LHCN-M2 (cell line): Measurements from ENCODE around the gene SLC10A3. TPM values are rescaled to one million over a fixed set of nuclear protein-coding genes. Genes with fewer than 3 reads are reported as not detected.

ENCODE experiments used
- DNase-seq: peaks from one replicate; pipeline ENCODE4 v3.0.0-alpha.2; 2012; ENCODE audit warnings: low read depth
- total RNA-seq: library from RNA; depleted of rRNA; stranded (reverse); fragments of >200 nt; gene quantifications from 2 replicates; pipeline ENCODE4 v1.2.3, GENCODE V29; 2014

Gene SLC10A3
- total RNA-seq, 1 experiment from 2014 or later, result 48.8 TPM

DNA sequence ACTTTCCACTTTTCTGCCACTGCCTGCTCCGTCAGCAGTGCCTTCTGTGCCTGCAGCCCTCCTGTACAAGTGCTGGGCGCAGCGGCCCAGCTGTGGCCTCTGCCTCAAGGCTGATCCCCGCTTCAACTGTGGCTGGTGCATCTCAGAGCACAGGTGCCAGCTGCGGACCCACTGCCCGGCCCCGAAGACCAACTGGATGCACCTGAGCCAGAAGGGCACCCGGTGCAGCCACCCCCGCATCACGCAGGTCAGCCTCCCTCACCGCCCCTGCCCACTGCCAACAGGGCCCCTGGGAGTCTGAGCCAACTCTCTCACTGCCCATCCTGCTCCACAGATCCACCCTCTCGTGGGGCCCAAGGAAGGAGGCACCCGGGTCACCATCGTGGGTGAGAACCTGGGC, 24.8 kb downstream of the SLC10A3 start:
- DNase-seq, result no peak

DNA sequence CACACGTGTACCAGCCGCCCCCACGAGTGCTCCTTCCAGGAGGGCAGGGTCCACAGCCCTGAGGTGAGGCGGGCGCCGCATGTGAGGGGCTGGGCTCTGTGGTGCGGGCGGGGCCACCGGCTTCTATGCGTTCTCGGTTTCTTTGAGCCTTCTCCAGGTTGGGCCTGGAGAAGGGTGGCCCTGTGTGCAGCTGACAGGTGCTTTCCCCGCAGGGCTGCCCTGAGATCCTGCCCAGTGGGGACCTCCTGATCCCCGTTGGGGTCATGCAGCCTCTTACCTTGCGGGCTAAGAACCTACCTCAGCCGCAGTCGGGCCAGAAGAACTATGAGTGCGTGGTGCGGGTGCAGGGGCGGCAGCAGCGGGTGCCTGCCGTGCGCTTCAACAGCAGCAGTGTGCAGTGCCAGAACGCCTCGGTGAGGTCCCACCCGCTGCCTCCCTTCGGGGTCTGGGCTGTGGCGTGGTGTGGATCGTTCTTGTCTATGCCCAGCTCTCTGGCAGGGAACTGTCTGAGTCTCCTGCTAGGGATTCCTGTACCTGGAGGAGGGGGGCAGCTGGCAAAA, 25.5 kb downstream of the SLC10A3 start:
- DNase-seq, result no peak

DNA sequence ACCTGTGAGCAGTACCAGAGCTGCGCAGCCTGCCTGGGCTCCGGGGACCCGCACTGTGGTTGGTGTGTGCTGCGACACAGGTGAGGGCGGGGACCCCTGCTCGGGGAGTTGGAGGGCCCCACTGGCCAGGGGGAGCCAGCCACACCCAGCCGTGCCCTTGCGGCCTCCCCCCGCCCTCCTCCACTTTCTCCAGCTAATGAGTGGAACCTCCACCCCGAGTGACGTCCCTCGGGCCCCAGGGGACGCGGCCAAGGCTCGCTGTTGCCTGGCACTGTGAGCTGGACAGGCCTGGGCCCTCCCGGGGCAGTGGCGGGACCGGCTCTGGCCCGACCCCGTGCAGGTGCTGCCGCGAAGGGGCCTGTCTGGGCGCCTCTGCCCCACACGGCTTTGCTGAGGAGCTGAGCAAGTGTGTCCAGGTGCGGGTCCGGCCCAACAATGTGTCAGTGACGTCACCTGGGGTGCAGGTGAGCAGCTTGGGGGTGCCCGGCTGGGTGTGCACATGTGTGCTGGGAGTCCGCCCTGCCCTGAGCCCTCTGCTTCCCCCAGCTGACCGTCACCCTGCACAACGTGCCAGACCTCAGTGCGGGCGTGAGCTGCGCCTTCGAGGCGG, 26.7 kb downstream of the SLC10A3 start:
- no peak for DNase-seq

GRCh38 chrX:154462396-154462795, 28.0 kb downstream of the SLC10A3 start:
- no peak for DNase-seq

- DNase-seq, result no peak
Observed at GRCh38 chrX:154460326-154460725, 30.1 kb downstream of the SLC10A3 start.

DNA sequence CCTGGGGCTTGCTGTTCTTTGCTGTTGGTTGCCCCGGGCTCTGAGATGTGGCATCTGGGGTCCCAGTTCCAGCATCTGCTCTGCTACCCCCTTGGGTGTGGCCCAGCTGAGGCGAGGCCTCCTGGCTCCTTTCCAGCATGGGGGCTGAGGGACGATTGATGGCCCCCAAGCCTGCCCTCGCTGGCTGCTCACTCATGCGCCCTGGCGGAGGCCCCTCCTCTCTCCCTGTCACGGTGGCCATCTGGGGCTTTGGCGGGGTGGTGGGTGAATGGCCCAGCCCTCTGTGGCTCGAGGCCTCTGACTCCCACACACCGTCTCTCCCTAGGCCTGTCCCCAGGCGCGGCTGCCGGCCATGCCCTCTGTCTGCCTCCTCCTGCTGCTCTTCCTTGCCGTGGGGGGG, 30.6 kb downstream of the SLC10A3 start:
- no peak for DNase-seq

DNA sequence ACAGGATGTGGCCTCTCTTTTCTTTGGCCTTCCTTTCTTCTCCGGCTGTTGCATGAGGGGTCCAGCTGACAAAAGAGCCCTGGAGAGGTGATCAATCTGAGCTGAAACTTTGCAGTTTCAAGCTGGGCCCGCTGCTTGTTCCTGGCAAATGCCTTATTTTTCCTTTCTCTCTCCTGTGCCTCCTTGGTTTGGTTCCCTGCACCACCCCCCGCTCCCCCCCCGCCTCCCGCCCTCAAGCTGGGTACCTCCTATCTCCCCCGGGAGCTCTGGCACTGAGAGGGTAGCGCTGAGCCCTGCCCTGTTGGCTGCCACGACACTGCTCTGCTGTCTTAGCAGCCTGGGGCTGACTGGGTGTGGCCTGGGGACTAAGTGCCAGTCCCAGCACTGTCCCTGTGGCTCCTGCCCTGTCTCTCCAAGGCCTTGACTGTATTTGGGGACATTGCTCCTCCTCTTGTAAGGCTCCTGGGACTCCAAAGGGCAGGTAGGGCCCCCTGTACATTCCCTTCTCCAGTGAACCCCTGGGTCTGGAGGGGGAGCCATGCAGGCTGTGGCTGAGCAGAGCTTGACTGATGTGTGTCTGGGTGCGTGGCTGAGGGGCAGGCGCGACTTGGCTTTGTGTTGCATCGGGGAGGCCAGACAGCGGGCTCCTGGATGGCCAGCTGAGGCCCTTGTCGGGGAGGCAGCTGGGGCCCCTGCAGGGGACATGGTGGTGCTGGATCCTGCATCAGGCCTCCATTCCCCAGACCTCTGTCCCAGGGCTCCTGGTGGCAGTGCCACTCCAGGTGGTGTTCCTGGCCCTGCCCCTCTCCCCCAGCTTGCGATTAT, 31.3 kb downstream of the SLC10A3 start:
- DNase-seq, result no peak

DNA sequence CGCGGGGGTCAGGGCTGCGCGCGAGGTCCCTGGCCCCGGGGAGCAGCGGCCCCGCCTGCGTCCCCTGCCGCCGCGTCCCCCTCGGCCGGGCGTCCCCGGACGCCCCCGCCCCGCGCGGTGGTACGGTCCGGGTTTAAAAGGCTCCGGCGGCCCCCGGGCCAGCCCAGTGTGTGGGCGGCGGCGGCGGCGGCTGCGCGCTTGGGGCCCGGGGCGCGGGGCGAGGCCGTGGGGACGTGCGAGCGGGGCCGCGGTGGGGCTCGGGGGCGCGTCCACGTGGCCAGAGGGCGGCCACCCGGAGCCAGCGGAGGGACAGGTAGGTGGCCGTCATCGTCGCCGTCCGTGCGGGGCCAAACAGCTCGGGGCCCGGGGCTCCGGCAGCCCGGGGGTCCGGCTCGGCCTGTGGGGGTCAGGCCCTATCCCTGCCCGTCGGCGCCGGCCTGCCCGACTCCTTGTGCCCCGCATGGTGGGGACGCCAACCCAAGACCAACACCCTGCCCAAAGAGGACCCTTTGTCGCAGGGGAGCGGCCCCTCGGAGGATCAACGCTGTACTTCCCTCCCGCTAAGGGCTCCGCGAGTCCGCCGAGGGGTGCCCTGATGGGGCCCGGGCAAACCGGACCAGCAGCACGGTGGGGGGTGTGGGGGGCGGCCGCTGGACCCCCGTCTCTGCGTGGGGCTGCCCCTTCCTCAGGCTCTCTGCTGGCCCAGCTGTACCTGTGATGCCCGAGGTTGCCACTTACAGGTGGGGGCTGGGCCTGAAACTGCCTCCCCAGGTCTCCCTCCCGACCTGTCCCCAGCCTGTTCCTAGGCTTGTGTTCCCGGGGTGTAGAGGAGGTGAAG, 32.1 kb downstream of the SLC10A3 start, which contains the start of gene PLXNA3:
Gene PLXNA3 (plus strand): TSS at position 166 of the 838 bp plus-strand sequence. CDS start 1,903 bp downstream, outside the sequence.
- no peak for DNase-seq

GRCh38 chrX:154457491-154458115, 32.8 kb downstream of the SLC10A3 start:
- DNase-seq, result no peak

- no peak for DNase-seq
Observed at GRCh38 chrX:154452823-154453222, 37.6 kb downstream of the SLC10A3 start.

- DNase-seq, result no peak
Observed at GRCh38 chrX:154450312-154450711, 40.1 kb downstream of the SLC10A3 start.

- DNase-seq, result no peak
Observed at GRCh38 chrX:154449618-154450017, 40.8 kb downstream of the SLC10A3 start.

DNA sequence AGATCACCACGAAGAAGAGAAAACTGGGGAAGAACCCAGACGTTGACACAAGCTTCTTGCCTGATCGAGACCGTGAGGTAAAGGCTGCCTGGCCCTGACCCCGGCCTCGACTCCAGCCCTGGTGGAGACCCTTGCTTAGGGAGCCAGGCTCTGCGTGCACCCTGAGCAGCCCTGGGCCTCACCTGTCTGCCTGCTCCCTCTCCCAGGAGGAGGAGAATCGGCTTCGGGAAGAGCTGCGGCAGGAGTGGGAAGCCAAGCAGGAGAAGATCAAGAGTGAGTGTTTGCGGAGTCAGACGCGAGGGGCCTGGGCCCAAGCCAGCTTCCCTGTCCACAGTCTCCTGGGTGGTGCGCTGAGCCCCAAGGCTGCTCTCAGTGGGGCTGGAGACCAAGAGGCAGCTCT, 41.9 kb downstream of the SLC10A3 start:
- DNase-seq, result no peak

- DNase-seq, result no peak
Observed at GRCh38 chrX:154446430-154446829, 44.0 kb downstream of the SLC10A3 start.

DNA sequence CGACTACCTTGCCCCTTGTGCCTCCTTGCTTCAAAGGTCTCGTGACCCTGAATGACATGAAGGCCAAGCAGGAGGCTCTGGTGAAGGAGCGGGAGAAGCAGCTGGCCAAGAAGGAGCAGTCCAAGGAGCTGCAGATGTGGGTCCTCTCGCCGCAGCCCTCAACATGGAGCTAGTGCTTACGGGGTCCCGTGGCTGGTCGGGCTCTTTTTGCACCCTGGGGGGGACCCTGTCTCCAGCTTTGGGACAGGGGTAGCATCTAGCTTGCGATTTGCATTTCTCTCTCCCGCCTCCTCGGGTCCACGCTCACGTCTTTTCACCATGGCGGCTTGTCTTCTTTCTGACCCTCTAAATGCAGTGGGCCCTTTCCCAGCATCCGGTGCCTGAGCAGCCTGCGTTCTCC, 44.7 kb downstream of the SLC10A3 start:
- DNase-seq, result no peak

- DNase-seq, result no peak
Observed at GRCh38 chrX:154444755-154445246, 45.6 kb downstream of the SLC10A3 start.

- peak; percentile 50 for DNase-seq
Observed at GRCh38 chrX:154443992-154444754, 46.3 kb downstream of the SLC10A3 start, which contains the start of gene FAM50A. TSS of gene FAM50A (plus strand) at chrX:154444141. CDS start at chrX:154444236, 95 bp downstream.

DNA sequence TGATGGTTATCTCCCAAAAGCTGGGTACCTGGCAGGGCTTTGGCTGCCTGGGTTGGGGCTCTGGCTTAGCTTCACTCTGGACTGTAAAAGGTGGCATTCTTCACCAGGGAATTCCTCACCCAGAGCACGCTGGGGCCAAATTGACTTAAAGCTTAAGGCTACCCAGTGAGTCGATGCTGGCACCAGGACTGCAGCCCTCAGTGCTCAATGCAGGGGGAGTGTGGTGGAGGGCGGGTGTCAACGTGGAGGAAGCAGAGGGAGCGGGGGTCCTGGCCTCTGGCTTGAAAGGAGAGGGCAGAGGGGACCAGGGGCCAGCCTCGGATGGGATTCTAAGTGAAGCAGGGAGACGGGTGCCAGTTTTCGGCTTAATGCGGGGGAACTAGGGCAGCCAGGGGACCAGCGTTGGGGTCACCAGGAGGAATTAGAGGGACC, 46.9 kb downstream of the SLC10A3 start:
- DNase-seq, result no peak

DNA sequence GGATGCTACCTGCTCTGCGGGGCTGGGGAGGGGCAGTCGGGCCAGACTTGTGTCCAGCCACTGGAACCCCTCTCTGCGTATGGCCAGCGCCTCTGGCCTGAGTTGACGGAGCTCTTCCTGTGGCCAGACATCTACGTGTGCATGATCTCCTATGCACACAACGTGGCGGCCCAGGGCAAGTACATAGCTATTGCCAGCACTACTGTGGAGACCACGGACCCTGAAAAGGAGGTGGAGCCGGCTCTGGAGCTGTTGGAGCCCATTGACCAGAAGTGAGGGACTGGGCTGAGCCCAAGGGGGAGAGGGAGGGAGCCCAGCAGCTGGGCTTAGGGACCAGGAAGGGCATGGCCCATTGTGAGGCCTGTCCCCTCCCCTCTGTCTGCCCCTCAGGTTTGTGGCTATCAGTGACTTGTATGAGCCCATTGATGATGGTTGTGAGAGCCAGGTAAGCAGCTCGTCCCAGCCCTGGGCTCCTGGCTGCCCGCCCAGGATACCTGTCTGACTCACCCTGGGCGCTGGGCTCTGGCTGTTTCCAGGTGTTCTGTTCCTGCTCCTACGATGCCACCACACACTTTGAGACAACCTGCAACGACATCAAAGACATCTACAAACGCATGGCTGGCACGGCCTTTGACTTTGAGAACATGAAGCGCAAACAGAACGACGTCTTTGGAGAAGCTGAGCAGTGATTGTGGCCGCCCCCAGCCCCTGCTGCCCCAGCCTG, 48.3 kb downstream of the SLC10A3 start:
- DNase-seq, result no peak

- no peak for DNase-seq
Observed at GRCh38 chrX:154441564-154441963, 48.9 kb downstream of the SLC10A3 start.
